Small intestine (tissue), 7 donors: ENCODE results near the gene HOXB9. TPM values are rescaled to one million over a fixed set of nuclear protein-coding genes. Genes with fewer than 3 reads are reported as not detected.

Source experiments
- DNase-seq, 2 donors: peaks; one replicate each; pipeline versions ENCODE4 v3.0.0 to v3.0.0-alpha.2; 2013
- FAIRE-seq: peaks from 2 replicates; lab custom pipeline; 2012; peaks lifted over from hg19 to GRCh38; lab: Jason Lieb, UNC
- H3K27ac ChIP-seq, 3 donors: one replicate each; pipeline ENCODE4 v1.5.1; 2013; ENCODE audit warnings: low read length in 2 of 3, mild to moderate bottlenecking in 2 of 3, control low read depth in 1 of 3, inconsistent platforms in 1 of 3, low read depth in 1 of 3, moderate library complexity in 1 of 3
- H3K27me3 ChIP-seq, 3 donors: one replicate each; pipeline ENCODE4 v1.6.1; 2013; ENCODE audit warnings: low read length in 3 of 3, inconsistent platforms in 1 of 3; ENCODE audit not compliant: control insufficient read depth in 3 of 3, insufficient read depth in 3 of 3
- H3K36me3 ChIP-seq, 3 donors: one replicate each; pipeline ENCODE4 v1.6.1; 2013; ENCODE audit warnings: low read length in 3 of 3, inconsistent platforms in 1 of 3, low read depth in 1 of 3, mild to moderate bottlenecking in 1 of 3, moderate library complexity in 1 of 3; ENCODE audit not compliant: control insufficient read depth in 3 of 3, insufficient read depth in 2 of 3
- H3K4me1 ChIP-seq, 3 donors: one replicate each; pipeline ENCODE4 v1.6.1; 2013; ENCODE audit warnings: low read length in 2 of 3, inconsistent platforms in 1 of 3, low read depth in 1 of 3, mild to moderate bottlenecking in 1 of 3, moderate library complexity in 1 of 3; ENCODE audit not compliant: control insufficient read depth in 3 of 3, insufficient read depth in 2 of 3
- H3K4me3 ChIP-seq, 3 donors: one replicate each; pipeline ENCODE4 v1.5.1; 2013; ENCODE audit warnings: low read length in 3 of 3, control low read depth in 1 of 3, inconsistent platforms in 1 of 3, low read depth in 1 of 3, mild to moderate bottlenecking in 1 of 3, moderate library complexity in 1 of 3
- H3K9me3 ChIP-seq, 2 donors: one replicate each; pipeline ENCODE4 v1.6.1; 2013; ENCODE audit warnings: low read depth in 1 of 2, low read length in 1 of 2; ENCODE audit not compliant: control insufficient read depth in 2 of 2, insufficient read depth in 1 of 2
- WGBS, 3 donors: extraction: QIAGEN DNeasy Blood & Tissue Kit; methylation state at CpG; one replicate each; pipeline ENCODE4 v1.1.7; 2013; 5-methylcytosine and 5-hydroxymethylcytosine counted together
- polyA plus RNA-seq, 4 donors: library from polyadenylated mRNA; stranded (reverse) in 3 of 4; unstranded in 1 of 4; fragments of 200-250 nt in 3 of 4; fragments of 120-200 nt in 1 of 4; gene quantifications; one replicate each; pipeline versions ENCODE4 v1.2.1 to v1.2.3, GENCODE V29; 2013
- donor health status: healthy with polysubstance abuse.
- donor health status: control.
- donor health status: control.
- donor health status: Bipolar disorder and iron deficiency.
- donor health status: healthy.

The HOXB9 gene
- polyA plus RNA-seq, 4 donors: 0.07 to 16.7 (median 0.54) TPM; not detected in 1

DNA sequence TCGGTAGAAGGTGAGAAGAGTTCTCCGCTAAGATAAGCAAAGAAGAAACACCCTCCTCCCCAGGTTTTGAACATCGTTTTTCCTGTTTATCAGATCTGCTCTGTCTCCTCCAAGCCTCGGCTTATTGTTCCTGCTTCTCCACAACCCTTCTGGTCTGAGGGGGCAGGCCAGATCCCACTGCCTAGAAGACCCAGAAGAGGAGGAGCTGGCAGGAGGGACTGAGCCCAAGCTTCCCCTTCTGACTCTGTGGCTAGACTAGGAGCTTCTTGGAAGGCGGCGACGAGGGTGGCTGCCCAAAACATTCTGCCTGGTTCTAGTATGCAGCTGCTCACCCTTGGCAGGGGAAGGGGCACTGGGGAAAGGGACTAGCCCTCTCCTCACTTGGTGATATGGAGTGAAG, 27.4 kb downstream of the HOXB9 start:
- Histone ChIP-seq H3K27ac (peak overlapping the region in 1 of 3 donors; percentile 75), H3K4me3 (no peak overlapping the region), H3K4me1 (peaks cover 0 to 38% (median 5%) of the 10 kb centered on the region in 3 donors), H3K36me3 (peaks cover 0 to 22% (median 0%) of the 10 kb centered on the region in 3 donors), H3K27me3 (peaks cover 4 to 100% (median 25%) of the 10 kb centered on the region in 3 donors), H3K9me3 (peaks cover 0 to 6% of the 10 kb centered on the region in 2 donors)
- FAIRE-seq: no peak
- no peak for DNase-seq
- WGBS, 3 donors: 15 to 45% (median 32%) methylated on average over 7 of the region's 7 CpGs

DNA sequence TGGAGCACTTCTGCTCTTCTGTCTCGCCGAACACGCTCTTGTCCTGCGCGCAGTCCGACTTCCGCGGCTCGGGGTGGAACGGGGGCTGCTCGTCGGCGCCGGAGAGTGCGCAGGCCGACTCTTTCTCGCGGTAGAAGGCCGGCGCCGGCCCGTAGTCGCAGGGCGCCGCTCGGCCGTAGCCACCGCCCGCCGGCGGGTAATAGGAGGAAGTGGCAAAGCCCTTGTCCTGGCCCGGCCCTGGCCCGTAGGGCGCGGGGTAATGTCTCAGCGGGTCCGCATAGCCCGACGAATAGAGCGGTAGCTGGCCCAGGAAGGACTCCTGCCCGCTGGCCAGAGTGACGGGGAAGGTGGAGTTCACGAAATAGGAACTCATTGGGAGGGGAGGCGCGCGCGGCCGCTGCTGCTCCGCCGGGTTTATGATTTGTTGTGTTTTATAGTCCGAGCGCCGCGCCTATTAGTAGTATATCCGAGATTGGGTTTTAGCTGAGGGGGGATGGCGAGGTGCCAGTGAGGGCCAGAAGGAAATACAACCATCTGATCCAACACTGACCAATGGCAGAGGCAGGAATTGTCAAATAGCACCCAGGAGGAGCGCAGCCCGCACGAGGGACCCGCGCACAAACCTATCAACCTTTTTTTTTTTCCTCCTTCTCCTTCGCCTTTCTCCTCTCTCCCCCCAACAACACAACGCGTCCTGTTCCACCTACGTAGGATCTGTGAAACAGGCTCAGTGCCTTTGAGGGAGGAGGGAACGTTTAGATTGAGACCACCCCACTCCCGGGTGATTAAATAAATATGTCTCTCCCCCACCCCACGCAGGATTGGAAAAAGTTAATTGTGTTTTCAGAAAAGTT, 28.2 kb downstream of the HOXB9 start:
- FAIRE-seq: no peak

GRCh38 chr17:48597528-48597777, 28.7 kb downstream of the HOXB9 start:
- Histone ChIP-seq H3K36me3 (peaks cover 0 to 24% (median 0%) of the 10 kb centered on the region in 3 donors), H3K27me3 (peaks cover 4 to 99% (median 25%) of the 10 kb centered on the region in 3 donors), H3K4me1 (peaks cover 0 to 38% (median 5%) of the 10 kb centered on the region in 3 donors), H3K9me3 (no peaks in the 10 kb centered on the region), H3K4me3 (peak overlapping the region; percentile 22 to 52 (median 44)), H3K27ac (peak overlapping the region in 2 of 3 donors; percentile 75 to 92)
- no peak for DNase-seq
- FAIRE-seq: no peak
- 1 to 4% (median 4%) methylated on average over 16 of the region's 16 CpGs for WGBS, 3 donors

More for the DNA sequence above, 28.2 kb downstream of the HOXB9 start:
- DNase-seq: peak in 1 of 2 donors; percentile 68
- H3K36me3 ChIP-seq: peaks cover 0 to 24% (median 0%) of the 10 kb centered on the region in 3 donors
- H3K4me1 ChIP-seq: peaks cover 0 to 38% (median 5%) of the 10 kb centered on the region in 3 donors
- H3K27me3 ChIP-seq: peaks cover 4 to 99% (median 26%) of the 10 kb centered on the region in 3 donors
- 1 to 2% (median 2%) methylated on average over 65 to 68 of the region's 68 CpGs for WGBS, 3 donors
- H3K27ac ChIP-seq: peak overlapping the region in 2 of 3 donors; percentile 75 to 92
- peak overlapping the region; percentile 22 to 52 (median 44) for H3K4me3 ChIP-seq
- peaks cover 0 to 3% of the 10 kb centered on the region in 2 donors for H3K9me3 ChIP-seq

DNA sequence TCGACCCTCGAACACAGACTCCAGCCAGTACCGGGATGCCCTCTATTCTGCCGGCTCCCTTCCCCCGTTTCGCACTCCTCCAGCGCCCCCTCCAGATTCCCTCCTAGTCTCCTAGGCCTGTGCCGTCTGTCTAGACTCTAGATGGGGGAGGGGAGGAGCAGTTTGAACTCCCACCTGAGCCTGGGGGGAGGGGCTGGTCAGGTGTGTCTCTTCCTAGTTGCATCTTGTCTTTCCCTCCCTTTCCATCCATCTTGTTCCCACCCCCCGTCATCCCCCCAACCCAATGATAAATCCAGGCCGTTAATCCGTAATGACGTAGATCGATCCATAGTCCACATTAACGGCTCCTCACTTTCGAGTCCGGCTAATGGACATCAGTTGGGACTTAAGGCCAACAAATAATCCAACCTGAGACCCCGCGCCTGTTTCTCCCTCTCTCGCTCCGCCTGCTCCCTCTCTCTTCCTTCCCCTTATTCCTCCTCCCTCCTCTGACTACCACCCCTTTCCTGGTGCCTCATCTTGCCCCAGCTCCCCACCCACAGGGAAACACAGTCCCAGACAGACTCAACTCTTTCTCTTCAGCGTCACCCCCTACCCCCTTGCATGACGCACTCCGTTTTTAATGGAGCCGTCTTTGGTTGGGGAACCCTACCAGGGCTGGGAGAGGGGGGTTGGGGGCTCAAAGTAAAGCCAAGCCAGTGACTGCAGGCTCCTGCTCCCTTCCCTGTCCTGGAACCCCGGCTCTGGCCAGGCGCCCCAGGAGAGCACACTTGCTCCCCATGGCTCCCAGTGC, 29.2 kb downstream of the HOXB9 start:
- Histone ChIP-seq H3K27me3 (peaks cover 0 to 99% (median 28%) of the 10 kb centered on the region in 3 donors), H3K27ac (peak overlapping the region in 2 of 3 donors; percentile 75 to 92), H3K4me1 (peaks cover 0 to 35% (median 2%) of the 10 kb centered on the region in 3 donors), H3K4me3 (peak overlapping the region; percentile 22 to 52 (median 44)), H3K9me3 (no peaks in the 10 kb centered on the region), H3K36me3 (peaks cover 0 to 27% (median 0%) of the 10 kb centered on the region in 3 donors)
- DNase-seq: no peak
- FAIRE-seq: no peak
- 11% methylated on average over 25 to 26 of the region's 26 CpGs for WGBS, 3 donors

DNA sequence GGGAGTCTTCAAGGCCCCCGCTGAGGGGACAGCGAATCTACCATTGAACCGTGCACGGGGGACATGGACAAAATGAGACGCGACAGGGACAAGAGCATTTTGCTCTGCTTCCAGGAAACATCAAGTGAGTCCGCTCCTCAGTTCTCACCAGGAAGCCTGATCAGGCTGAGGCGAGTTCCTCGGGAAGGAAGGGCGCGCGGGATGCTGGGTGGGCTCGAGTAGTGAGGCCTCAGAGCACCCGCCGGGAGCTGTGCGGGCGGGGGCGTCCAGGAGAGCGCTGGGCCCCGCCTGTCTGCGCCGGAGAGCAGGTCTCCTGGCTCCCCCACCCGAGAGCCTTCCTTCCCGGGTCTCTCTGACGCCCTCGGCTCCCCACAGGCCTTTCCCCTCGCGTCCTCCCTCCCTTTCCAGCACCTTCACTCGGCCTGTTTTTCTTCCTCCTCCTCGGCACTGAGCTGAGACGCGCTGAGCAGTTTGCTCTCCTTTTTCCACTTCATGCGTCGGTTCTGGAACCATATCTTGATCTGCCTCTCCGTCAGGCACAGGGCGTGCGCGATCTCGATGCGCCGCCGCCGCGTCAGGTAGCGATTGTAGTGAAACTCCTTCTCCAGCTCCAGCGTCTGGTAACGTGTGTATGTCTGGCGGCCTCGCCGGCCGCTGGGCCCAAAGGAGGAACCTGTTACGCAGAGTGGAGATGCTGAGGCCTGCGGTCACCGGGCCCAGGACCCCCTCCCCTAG, 30.0 kb downstream of the HOXB9 start:
- FAIRE-seq: no peak
- no peak for DNase-seq
- Histone ChIP-seq H3K27me3 (peaks cover 0 to 99% (median 30%) of the 10 kb centered on the region in 3 donors), H3K36me3 (peaks cover 0 to 32% (median 0%) of the 10 kb centered on the region in 3 donors), H3K27ac (peak overlapping the region in 2 of 3 donors; percentile 75 to 92), H3K4me3 (peak overlapping the region in 1 of 3 donors; percentile 52), H3K4me1 (peaks cover 0 to 28% (median 2%) of the 10 kb centered on the region in 3 donors), H3K9me3 (no peaks in the 10 kb centered on the region)
- 11 to 24% (median 18%) methylated on average over 52 to 54 of the region's 54 CpGs for WGBS, 3 donors

DNA sequence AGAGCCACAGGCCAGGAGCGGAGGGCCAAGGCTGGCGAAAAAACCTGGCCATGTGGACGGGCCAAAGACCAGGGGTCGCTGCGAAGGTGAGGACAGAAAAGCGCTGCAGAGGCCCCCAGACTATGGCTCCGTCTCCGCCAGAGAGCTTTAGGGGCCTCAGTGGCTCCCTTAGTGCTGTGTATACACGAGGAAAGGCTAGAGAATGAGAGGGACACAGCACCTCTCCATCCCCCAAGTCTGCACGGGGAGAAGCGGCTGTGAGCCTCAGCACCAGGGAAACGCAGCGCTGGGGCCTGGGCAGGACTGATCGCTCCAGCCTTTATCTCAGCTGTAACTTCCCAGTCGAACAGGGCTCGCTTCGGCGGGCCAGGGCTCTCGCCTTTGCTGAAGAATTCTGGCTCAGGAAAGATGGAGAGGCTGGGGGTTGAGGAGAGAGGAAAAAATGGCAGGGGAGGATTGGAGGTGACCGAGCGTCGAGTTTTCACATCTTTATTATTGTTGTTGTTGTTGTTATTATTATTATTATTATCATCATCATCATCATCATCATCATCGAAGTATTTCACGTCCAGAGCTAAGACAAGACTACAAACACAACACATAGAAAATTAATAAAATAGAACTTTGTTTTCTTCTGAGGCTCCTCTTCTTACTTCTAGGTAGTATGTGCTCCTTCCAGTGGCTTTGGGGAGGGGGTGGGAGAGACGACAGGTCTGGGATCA, 30.7 kb downstream of the HOXB9 start:
- Histone ChIP-seq H3K4me1 (peaks cover 0 to 34% (median 2%) of the 10 kb centered on the region in 3 donors), H3K4me3 (peak overlapping the region in 1 of 3 donors; percentile 52), H3K9me3 (no peaks in the 10 kb centered on the region), H3K27me3 (peaks cover 0 to 99% (median 30%) of the 10 kb centered on the region in 3 donors), H3K36me3 (peaks cover 0 to 38% (median 0%) of the 10 kb centered on the region in 3 donors), H3K27ac (peak overlapping the region in 1 of 3 donors; percentile 75)
- 12 to 60% (median 48%) methylated on average over 25 of the region's 25 CpGs for WGBS, 3 donors
- no peak for FAIRE-seq
- DNase-seq: no peak

- Histone ChIP-seq H3K36me3 (peaks cover 0 to 38% (median 0%) of the 10 kb centered on the region in 3 donors), H3K27ac (peak overlapping the region in 2 of 3 donors; percentile 61 to 63), H3K9me3 (no peaks in the 10 kb centered on the region), H3K4me3 (no peak overlapping the region), H3K27me3 (peaks cover 0 to 99% (median 24%) of the 10 kb centered on the region in 3 donors), H3K4me1 (peaks cover 0 to 41% (median 2%) of the 10 kb centered on the region in 3 donors)
- no peak for FAIRE-seq
- no peak for DNase-seq
- 24 to 39% (median 33%) methylated on average over 25 of the region's 25 CpGs for WGBS, 3 donors
Measured at GRCh38 chr17:48594538-48595277, 31.4 kb downstream of the HOXB9 start.
